Stimulated activated CD4-positive, alpha-beta T cell treated with anti-CD3 and anti-CD28 coated beads, Interleukin-15, amount 100 ng/mL, for 48 hours (primary cell): ENCODE measurements around the gene COL25A1.
"Not testable (repeated sequence)": the region's sequence is repeated elsewhere in the genome, so short reads cannot be mapped to it uniquely, and the experiment has no call there.

Experiments used
- DNase-seq, 2 donors: peaks; one replicate each; pipeline ENCODE4 v3.0.0-alpha.2; 2020; ENCODE audit warnings: low read depth in 2 of 2

COL25A1 gene

DNA sequence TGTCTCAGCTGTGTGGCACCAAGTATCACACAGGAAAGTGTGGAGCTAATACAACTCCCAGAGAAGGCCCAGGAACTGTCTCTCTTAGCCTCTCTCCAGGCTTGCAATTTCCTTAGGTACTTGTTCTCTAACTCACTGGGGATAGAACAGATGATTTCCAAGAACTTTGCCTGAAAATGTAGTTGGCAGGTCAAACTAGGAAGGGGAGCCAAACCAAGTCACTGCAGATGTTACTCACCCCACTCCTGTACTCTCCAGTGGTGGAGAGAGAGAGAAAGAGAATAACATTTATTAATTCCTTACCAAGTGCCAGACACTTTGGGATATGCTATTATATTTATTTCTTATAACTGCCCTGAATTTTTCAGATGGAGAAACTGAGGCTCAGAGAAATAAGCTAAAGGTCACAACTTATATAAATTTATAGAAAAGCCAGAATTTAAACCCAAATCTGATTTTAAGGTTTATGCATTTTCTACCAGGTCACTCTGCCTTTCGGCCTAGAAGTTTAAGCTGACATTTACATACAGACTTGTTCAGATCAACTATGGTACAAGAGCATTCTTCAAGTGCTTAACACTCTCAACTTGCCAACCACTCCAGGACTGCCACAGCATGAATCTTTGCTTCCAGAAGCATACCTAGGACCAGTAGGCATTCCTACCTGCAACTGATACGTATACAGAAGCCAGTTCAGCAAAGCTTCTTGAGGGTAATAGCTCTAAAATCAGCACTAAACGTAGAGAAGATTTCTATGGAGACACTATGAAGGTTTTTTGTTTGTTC is 291.0 kb downstream of the COL25A1 start:
- no peak for DNase-seq

DNA sequence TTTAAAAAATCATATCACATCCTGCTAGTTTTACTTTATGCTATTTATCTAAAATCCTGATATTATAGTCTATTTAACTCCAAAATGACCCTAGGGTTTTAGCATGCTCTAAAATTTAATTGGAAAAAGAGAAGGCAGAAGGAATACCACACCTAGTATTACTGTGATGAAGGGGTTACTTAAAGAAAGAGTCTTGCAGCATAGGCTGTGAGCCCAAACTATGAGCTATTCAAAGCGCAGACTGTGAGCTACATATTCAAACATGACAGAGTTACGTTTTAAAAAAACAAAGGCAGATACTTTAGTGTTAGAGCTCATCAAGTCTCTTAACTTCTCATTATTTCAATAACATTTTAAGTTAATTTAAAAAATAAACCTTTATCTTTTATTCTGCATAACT is 291.9 kb downstream of the COL25A1 start:
- DNase-seq, result no peak

DNA sequence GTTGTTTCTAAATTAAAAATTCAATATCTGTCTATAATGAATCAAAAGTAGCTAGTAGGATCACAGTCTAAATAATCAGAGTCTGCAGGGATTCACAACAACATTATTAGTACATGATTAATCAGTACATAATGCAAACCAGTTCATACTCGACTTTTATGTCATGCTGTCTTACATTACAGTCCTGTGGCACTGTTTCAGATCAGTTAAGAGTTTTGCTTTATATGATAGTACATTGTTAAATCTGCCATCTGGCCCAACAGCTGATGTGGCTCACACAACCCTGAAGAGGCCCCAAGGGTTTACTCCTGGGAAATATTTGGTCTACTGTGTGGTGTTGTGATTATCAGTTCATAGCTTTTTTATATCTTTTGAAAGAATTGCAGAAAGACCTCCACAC is 292.5 kb downstream of the COL25A1 start:
- DNase-seq, result no peak

DNA sequence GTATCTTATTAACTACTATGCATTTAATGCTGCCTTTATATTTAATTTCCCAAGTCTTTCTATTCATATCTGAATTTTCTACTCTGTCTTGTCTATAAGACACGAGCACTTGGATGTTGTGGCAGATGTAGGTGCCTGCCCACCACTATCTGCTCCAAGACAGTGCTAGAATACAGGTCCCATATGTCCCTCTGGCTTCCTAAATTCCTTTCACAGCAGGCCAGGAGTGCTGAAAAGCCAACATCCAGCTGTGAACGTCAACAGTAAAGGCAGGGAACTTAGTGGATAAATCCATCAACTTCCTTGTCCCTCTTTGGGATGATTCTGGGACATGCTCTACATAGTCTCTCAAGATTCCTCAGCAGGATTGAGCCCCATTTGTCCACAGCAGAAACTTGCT is 294.5 kb downstream of the COL25A1 start:
- no peak for DNase-seq

DNA sequence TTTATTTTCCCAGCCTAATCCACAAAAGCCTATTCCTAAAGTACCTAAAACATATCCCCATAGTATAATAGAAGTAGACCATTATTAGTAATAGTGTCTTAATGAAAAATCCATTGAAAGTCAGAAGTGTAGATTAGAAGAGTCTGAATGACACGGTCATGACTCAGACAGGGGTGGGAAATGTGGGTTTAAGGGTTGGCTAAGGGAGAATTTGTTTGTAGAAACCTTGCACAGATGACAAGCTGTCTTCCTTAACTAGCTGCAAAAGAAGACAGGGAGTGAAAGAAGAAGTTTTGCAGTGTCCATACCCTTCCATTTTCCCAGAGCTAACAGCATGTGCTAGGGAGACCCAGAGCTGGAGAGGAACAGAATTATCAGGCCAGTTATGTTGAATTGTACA is 296.9 kb downstream of the COL25A1 start:
- peak in 1 of 2 donors; percentile 10 for DNase-seq

DNA sequence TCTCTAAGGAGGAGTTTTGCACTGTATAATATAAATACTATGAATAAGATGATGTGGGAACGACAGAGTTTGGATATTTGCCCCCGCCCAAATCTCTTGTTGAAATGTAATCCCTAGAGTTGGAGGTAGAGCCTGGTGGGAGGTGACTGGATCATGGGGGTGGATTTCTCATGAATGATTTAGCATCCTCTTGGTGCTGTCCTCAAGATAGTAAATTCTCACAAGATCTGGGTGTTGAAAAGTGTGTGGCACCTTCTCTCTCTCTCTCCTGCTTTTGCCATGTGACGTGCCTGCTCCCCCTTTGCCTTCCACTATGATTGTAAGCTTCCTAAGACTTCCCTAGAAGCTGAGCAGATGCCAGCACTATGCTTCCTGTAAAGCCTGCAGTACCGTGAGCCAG is 298.0 kb downstream of the COL25A1 start:
- no peak for DNase-seq

DNA sequence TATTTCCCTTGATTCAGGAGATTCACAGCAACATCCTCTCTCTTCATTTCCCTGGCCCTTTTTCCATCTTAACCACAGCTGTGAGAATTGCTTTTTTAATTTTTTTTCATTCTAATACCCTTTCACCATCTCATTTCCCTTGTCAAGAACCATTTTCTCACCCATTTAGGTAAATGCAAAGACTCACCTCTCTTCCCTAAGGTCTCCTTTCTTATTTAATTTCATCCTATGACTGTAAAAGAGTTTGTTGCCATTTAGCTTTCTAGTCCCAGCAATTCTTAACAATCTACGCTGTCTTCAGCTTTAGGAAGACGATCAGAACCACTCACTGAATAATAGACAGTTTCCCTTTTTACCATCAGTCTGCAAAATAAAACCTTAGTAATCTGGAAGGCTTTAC is 298.5 kb downstream of the COL25A1 start:
- no peak for DNase-seq

DNA sequence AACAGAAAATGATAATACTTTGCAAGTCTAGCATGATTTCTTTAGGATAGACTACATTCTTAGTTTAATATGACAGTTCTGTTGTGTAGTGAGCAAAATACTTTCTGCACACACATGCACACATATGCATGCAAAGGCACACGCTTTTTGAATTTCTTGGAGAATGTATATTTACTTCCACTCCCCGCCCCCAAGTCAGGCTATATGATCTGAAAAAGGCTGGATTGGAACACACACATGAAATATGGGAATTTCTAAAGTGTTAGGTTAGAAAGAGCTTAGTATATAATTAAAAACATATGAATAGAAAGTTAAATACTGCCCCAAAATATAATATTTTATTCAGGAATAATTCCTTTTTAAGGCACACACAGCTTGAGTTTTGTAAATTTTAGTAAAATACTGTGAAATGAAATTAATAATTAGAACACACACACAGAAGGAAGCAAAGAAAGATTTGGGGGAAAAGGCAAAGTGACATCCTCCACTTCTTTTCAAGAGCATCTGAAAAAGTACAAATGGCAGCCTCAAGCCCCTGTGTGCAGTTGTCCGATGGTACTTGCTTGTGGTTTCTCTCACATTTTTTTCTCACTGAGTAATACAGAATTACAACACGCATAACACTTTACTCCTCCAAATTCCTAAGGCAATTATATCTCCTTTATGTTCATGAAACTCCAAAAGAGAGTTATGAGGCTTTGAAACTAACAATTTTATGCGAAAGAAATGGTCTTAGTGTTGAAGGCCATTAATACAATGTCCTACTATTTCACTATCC is 310.7 kb downstream of the COL25A1 start:
- DNase-seq, result no peak

DNA sequence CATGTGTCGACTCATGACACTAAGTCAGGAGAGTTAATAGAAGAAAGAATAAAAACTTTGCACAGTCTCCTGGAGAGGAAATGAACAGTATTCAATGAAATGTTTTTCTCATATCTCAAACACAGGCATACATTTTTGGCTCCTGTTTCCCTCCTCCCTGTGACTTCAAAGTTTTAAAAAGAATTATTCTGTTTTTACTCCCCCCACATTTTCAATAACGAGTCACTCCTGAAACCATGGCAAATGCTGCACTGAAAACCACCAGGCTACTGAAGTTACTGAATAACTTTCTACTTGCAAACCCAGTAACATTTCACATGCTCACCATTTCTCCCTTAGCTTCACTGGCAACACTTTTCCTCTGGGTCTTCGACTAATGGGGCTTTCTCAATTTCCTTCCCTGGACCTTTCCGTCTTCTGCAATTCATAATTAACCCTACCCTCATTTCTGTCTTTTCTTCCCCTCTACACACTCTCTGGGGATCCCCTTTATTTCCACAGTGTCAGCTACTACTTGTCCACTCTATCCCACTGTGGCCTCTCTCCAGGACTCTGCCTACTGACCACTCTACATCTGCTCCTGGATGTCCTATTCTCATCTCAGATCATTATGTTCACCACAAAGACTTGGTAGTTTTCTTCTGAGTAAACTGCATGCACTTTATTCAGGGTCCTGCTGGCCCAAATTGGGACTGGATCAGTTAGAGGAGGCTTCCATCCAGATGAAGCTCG is 313.8 kb downstream of the COL25A1 start:
- no peak for DNase-seq

DNA sequence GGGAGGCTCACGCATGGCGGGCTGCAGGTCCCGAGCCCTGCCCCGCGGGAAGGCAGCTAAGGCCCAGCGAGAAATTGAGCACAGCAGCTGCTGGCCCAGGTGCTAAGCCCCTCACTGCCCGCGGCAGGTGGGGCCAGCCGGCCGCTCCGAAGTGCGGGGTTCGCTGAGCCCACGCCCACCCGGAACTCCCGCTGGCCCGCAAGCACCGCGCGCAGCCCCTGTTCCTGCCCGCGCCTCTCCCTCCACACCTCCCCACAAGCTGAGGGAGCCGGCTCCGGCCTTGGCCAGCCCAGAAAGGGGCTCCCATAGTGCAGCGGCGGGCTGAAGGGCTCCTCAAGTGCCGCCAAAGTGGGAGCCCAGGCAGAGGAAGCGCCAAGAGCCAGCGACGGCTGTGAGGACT is 318.0 kb downstream of the COL25A1 start:
- not testable (repeated sequence) for DNase-seq

DNA sequence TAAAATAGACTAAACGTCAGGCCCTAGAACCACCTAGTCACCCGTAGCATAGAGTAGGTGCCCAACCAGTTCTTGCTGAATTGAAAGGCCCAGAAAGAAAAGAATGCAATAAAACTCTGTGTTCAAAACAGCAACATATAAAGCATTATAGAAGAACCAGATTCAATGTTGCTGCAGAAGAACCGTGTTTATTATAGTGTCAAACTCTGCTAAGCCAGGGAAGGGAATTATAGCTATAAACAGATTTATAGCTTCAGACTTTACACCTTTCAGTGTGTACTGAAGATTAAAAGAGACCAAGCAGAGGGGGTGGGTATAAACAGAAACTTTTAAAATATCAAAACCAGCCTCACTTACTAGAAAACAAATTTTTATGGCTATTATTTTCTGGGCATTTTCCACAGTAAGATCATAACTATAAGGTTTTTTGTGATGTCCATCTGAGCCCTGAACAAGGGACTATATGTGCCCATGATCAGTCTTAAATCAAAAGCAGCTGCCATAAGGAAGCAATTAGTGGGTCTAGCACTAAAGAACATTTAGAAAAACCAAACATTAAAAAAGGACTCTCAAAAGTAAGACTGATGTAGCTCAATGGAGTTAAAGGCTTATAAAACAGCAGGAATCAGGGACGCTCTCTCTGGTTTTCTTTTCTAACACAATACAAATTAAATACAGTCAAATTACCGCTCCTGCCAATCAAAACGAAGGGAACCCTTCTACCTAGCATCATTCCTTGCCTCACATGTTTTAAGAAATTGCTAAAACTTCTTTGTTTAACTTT is 319.9 kb downstream of the COL25A1 start:
- no peak for DNase-seq

DNA sequence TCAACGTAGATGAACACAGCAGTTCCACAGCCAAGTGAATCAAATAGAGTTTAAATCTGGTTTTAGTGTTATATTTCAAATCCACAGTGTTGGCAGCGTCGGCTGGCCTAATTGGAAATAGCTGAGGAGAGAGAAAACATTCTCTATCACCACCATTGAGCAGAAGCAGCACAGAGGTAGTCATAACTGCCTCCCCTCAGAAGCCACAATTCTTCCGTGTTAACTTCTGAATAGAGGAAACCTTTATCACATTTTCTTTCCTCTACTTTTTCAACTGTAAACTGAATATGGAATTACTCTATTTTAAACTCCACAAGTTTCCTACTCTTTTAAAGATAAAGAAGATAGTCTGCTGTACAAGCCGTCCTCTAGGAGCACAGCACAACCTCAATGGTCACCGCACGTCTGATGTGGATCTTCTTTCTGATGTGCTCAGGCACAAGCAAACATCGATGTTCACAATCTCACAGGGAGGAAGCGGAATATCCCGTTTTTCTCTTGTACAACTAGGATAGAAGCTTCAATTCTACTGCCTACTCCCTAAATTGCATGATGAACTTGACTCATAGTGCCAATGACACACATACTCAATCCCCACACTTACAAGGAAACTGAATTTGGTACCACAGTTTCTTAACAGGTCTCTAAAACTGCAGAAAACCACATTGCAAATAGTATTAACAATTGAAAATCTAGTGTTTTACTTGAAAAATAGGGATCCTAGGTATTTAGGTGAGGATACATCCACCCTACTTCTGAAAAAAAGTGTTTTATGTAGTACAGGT is 321.8 kb downstream of the COL25A1 start:
- DNase-seq, result no peak

DNA sequence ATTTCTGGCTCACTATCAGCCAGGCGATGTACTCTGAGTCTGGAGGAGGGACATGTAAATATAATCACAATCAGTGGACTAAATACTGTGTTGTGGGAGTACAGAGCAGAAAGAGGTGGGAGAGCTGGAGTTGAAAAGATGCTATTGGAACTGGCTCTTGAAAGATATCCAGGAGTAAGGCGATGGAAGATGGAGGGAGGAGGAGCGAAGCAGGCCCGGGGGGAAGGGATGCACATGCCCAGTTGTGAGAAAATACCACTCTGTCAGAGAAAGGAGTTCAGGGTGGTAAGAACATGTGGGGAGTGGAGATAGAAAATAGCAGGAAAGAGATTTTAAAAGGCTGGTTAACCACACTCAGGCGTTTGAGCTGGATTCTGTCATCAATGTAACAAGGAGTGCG is 322.7 kb downstream of the COL25A1 start:
- no peak for DNase-seq

DNA sequence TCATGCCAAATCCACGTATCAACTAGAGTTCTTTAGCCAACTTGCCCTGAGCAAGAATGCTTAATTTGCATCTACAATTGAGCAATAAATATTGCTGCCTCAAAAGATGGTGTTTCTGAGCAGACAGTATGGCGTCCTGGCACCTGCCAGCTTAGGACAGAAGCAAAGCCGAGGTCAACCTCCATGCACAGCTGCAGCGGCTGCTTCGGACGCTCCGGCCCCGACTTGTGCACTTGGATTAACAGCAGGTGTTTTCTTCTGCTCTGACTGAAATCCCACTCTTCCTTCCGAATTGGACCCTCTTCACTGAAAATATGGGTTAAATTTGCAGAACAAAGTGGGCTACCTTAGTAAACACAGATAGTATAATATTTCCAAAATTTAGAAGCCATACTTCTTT is 324.4 kb downstream of the COL25A1 start:
- no peak for DNase-seq

DNA sequence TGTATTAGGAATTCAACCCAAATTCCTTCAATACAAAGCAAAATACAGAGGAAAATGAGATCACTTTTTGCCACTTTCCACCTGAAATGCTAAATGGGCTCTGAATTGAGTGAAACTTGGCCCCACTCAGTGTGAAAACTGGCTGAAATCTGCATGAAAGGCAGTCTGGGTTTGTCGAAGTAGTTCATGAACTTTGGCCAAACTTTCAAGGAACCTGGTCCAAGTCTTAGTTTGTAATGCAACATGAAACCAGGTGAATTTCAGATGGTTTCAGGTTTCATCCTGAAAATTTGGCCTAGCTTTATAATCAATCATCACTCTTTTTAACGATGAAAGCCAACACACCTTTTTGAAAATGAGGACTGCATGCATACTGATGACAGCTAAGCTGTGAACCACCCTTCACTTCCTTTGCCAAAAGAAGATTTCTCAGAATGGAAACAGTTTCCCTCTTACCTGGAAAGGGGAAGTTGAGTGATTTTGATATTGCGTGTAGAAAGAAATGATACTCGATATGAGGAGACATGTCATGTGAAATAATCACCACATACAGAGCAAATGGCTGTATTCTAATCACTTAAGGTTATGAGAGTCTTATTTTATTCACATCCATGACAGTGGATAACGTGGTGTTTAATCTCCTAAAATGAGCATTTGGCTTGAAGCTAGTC is 329.7 kb downstream of the COL25A1 start:
- DNase-seq, result no peak

DNA sequence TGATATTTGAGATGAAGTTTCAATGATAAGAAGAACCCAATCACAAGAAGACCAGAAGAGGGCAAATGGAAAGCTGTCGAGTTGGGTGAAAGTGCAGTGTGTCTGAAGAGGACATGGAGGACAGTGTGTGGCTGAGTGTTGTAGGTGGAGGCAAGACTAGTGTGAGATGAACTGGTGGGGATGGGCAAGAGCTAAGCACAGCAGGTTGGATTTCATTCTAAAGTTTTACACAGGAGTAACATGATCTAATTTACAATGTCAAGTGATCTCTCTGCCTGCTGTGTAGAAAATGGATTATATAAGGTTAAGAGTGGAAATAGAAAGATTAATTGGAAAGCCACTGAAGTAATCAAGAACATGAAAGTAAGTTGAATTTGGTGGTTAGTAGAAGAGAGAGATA is 331.0 kb downstream of the COL25A1 start:
- DNase-seq, result no peak

DNA sequence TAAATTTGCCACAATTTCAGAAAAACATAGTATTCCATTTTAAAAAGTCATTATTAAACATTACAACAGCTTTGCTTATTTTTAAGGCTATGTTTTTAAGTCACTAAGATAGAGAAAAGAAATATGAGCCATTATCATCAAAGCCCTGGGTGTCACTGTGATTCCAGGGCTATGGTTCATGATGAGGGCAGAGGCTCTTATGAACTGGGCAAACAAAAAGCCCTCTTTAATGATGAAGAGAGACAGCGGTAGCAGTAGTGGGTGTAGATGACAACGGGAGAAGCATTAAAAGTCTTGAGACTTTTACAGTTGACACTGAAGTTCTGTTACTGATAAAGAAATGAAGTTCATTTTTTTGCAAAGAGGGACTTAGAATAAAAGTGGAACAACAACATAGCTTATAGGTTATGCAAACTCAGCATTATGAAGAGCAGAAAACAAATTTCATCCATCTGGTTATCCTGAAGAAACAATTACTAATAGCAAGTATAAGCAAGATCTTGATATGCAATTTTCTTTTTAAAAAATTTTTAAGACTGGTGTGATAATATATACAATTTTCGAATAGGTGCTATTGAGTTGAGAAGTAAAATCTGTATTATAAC is 336.9 kb downstream of the COL25A1 start:
- no peak for DNase-seq

DNA sequence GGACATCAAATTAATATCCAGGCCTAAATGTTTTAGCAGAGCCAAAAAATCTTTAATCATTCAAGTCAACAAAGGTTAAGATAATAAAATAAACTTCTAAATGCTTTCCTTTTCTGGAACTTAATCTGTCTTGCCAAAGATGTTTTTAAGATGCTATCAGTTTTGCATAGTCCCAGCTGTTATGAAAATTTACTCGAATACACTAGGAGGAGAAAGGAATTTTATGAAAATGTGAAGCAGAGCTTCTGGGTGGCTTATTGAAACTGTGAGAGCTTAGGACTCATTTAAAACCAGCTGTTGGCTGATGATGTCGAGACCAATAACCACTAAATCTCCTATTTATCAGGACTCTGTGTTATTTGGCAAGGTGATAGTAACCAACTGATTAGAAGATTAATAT is 337.4 kb downstream of the COL25A1 start:
- DNase-seq, result no peak

DNA sequence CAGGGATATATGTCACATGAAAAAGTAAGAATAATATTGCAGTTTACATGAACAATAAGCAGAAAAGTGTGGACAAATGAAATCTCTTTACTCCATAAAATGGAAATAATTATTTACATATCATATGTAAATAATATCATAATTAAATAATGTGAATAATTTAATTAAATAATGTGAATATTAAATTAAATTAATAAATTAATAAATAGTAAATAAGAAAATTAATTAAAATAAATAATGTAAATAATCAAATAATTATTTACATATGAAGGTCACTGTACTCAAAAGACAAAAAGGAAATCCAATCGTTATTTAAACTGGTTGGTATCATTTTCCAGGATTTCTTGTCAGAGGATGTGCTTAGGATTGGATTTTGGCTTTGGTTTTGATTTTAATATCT is 338.5 kb downstream of the COL25A1 start:
- no peak for DNase-seq

DNA sequence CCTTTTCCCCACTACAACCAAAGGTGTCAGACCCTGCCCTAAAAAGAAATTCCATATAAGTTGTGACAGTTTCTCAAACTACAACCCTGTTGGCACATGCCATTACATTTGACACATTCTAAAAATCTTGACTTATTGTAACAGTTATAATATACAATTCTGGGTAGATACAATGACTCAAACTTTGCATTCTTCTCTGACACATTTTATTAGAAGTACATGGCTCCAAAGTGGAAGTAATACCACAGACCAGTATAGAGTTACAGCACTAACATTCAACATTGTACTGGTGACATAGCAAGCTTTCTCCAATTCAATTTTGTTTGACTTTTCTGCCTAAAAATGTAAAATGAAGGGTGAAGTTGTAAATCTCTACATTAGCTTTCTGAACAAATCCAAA is 343.0 kb downstream of the COL25A1 start:
- DNase-seq, result no peak
